Liver (tissue), 9 donors: ENCODE data around the gene TLR10. TPM values are rescaled to one million over a fixed set of nuclear protein-coding genes. Genes with fewer than 3 reads are reported as not detected.

Source experiments
- DNase-seq: peaks from one replicate; pipeline ENCODE4 v3.0.0-alpha.2; 2017; ENCODE audit warnings: low spot score
- H3K27ac ChIP-seq, 2 donors: one replicate each; pipeline ENCODE4 v1.7.0; 2013; ENCODE audit warnings: inconsistent platforms in 2 of 2, low read length in 2 of 2, control low read depth in 1 of 2, low read depth in 1 of 2, mild to moderate bottlenecking in 1 of 2
- H3K27me3 ChIP-seq, 4 donors: one replicate each; pipeline versions ENCODE4 v1.6.1 to v1.7.0; 2013; ENCODE audit warnings: low read length in 3 of 4, inconsistent platforms in 1 of 4, mild to moderate bottlenecking in 1 of 4, moderate library complexity in 1 of 4; ENCODE audit not compliant: control insufficient read depth in 4 of 4, insufficient read depth in 4 of 4
- H3K36me3 ChIP-seq, 4 donors: one replicate each; pipeline versions ENCODE4 v1.6.1 to v1.7.0; 2013; ENCODE audit warnings: low read length in 3 of 4, mild to moderate bottlenecking in 3 of 4, low read depth in 1 of 4, moderate library complexity in 1 of 4; ENCODE audit not compliant: control insufficient read depth in 4 of 4, insufficient read depth in 3 of 4
- H3K4me1 ChIP-seq, 4 donors: one replicate each; pipeline versions ENCODE4 v1.6.1 to v1.7.0; 2013; ENCODE audit warnings: low read length in 3 of 4, mild to moderate bottlenecking in 3 of 4, moderate library complexity in 1 of 4; ENCODE audit not compliant: control insufficient read depth in 4 of 4, insufficient read depth in 4 of 4
- H3K4me3 ChIP-seq, 3 donors: one replicate each; pipeline versions ENCODE4 v1.6.1 to v1.7.0; 2013; ENCODE audit warnings: low read length in 3 of 3, control low read depth in 1 of 3, low read depth in 1 of 3, mild to moderate bottlenecking in 1 of 3
- H3K9ac ChIP-seq, 2 donors: one replicate each; pipeline ENCODE4 v1.7.0; 2013; ENCODE audit warnings: low read length in 2 of 2, mild to moderate bottlenecking in 2 of 2, moderate library complexity in 2 of 2, control low read depth in 1 of 2, low read depth in 1 of 2
- H3K9me3 ChIP-seq, 4 donors: one replicate each; pipeline versions ENCODE4 v1.6.1 to v1.7.0; 2013; ENCODE audit warnings: low read length in 3 of 4; ENCODE audit not compliant: control insufficient read depth in 4 of 4
- EGR1 ChIP-seq, 2 donors: IDR thresholded peaks; 2 replicates each; pipeline ENCODE4 v1.6.1; 2016 to 2018; ENCODE audit warnings: antibody characterized with exemption in 2 of 2, low read depth in 2 of 2
- FOXA1 ChIP-seq: IDR thresholded peaks from 2 replicates; pipeline ENCODE4 v1.6.1; 2016; ENCODE audit warnings: antibody characterized with exemption
- GABPA ChIP-seq, 2 donors: IDR thresholded peaks in 1 of 2; conservative IDR thresholded peaks in 1 of 2; 2 replicates each; pipeline ENCODE4 v1.6.1; 2016; ENCODE audit warnings: antibody characterized with exemption in 2 of 2, mild to moderate bottlenecking in 1 of 2, moderate library complexity in 1 of 2
- HNF4A ChIP-seq, 2 donors: conservative IDR thresholded peaks; 2 replicates each; pipeline ENCODE4 v1.6.1; 2016; ENCODE audit warnings: antibody characterized with exemption in 2 of 2, mild to moderate bottlenecking in 2 of 2
- HNF4G ChIP-seq: IDR thresholded peaks from 2 replicates; pipeline ENCODE4 v1.6.1; 2016; ENCODE audit warnings: antibody characterized with exemption
- JUND ChIP-seq, 2 donors: IDR thresholded peaks; 2 replicates each; pipeline ENCODE4 v1.6.1; 2016; ENCODE audit warnings: antibody characterized with exemption in 2 of 2
- NR2F2 ChIP-seq: IDR thresholded peaks from 2 replicates; pipeline ENCODE4 v1.6.1; 2016; ENCODE audit warnings: antibody characterized with exemption
- RAD21 ChIP-seq, 2 donors: IDR thresholded peaks; 2 replicates each; pipeline ENCODE4 v1.6.1; 2016; ENCODE audit warnings: antibody characterized with exemption in 2 of 2, mild to moderate bottlenecking in 2 of 2
- REST ChIP-seq: IDR thresholded peaks from 2 replicates; pipeline ENCODE4 v1.6.1; 2016; ENCODE audit warnings: antibody characterized with exemption, mild to moderate bottlenecking
- RXRA ChIP-seq, 2 donors: IDR thresholded peaks; 2 replicates each; pipeline ENCODE4 v1.6.1; 2017 to 2018; ENCODE audit warnings: antibody characterized with exemption in 2 of 2, mild to moderate bottlenecking in 1 of 2
- SP1 ChIP-seq: IDR thresholded peaks from 2 replicates; pipeline ENCODE4 v1.6.1; 2018; ENCODE audit warnings: antibody characterized with exemption, mild to moderate bottlenecking
- TAF1 ChIP-seq: conservative IDR thresholded peaks from 2 replicates; pipeline ENCODE4 v1.6.1; 2016; ENCODE audit warnings: antibody characterized with exemption, mild to moderate bottlenecking
- YY1 ChIP-seq: IDR thresholded peaks from 2 replicates; pipeline ENCODE4 v1.6.1; 2016; ENCODE audit warnings: antibody characterized with exemption, mild to moderate bottlenecking
- ZBTB33 ChIP-seq: IDR thresholded peaks from 2 replicates; pipeline ENCODE4 v1.6.1; 2016; ENCODE audit warnings: antibody characterized with exemption
- WGBS: extraction: QIAGEN DNeasy Blood & Tissue Kit; methylation state at CpG from one replicate; pipeline ENCODE4 v1.1.7; 2013; 5-methylcytosine and 5-hydroxymethylcytosine counted together
- polyA plus RNA-seq, 2 donors: library from polyadenylated mRNA; stranded (reverse) in 1 of 2; unstranded in 1 of 2; fragments of 200-250 nt in 1 of 2; fragments of >200 nt in 1 of 2; fragmentation: Nextera tagmentation in 1 of 2; extraction: Ambion mirVana in 1 of 2; gene quantifications; one replicate each; pipeline versions ENCODE4 v1.2.1 to v1.2.3, GENCODE V29; 2013 to 2015
- total RNA-seq, 2 donors: library from RNA; depleted of rRNA; stranded (reverse); fragments of >200 nt; gene quantifications; one replicate each; pipeline ENCODE4 v1.2.3, GENCODE V29; 2014
- TF ChIP-seq, protein P1 (sequence below): IDR thresholded peaks from 2 replicates; pipeline ENCODE4 v1.6.1; 2016; ENCODE audit warnings: antibody characterized with exemption
- TF ChIP-seq, protein P2 (sequence below): fragments of 150-350 bp; IDR thresholded peaks from 2 replicates; pipeline ENCODE4 v1.5.1; 2017; ENCODE audit warnings: improper control_type of control experiment, low read depth, low read length; ENCODE audit not compliant: missing input control
- TF ChIP-seq, protein P3 (sequence below): IDR thresholded peaks from 2 replicates; pipeline ENCODE4 v1.6.1; 2016; ENCODE audit warnings: antibody characterized with exemption
- donor health status: healthy.
- donor health status: healthy.
- donor health status: healthy.
- donor health status: healthy.
- donor health status: healthy.

The TLR10 gene
- total and polyA plus RNA-seq, 4 donors, result 0.02 to 1.9 (median 0.11) TPM

DNA sequence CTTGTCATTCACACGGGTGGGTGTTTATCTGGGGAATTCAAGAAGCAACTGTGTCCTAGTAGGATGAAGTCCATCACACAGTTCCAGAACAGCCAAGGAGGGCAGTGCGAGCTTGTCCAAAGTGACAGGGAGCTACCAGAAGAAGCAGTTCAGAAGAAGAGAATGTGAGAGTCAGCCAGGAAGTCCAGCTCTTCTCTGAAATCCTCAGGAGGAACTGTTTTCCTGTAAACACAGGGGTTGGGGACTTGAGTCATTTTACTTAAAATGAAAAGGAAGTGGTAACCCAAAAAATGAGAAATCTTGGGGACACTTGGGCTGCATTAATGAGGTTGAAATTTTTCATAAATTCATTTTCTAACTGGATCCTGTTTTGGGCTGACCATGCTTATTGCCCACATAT, 8.2 kb upstream of the TLR10 start:
- H3K36me3 ChIP-seq, result no peaks in the 10 kb centered on the region
- peak overlapping the region in 1 of 2 donors; percentile 54 for H3K27ac ChIP-seq
- H3K4me1 ChIP-seq, result peaks cover 4 to 24% (median 15%) of the 10 kb centered on the region in 4 donors
- no peak overlapping the region for H3K4me3 ChIP-seq
- TF ChIP-seq, protein P1, sequence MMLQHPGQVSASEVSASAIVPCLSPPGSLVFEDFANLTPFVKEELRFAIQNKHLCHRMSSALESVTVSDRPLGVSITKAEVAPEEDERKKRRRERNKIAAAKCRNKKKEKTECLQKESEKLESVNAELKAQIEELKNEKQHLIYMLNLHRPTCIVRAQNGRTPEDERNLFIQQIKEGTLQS, result no peak
- no peak for TF ChIP-seq RXRA (IDR thresholded peaks at IDR 0.05)
- TF ChIP-seq TAF1, result no peak
- TF ChIP-seq, protein P2, sequence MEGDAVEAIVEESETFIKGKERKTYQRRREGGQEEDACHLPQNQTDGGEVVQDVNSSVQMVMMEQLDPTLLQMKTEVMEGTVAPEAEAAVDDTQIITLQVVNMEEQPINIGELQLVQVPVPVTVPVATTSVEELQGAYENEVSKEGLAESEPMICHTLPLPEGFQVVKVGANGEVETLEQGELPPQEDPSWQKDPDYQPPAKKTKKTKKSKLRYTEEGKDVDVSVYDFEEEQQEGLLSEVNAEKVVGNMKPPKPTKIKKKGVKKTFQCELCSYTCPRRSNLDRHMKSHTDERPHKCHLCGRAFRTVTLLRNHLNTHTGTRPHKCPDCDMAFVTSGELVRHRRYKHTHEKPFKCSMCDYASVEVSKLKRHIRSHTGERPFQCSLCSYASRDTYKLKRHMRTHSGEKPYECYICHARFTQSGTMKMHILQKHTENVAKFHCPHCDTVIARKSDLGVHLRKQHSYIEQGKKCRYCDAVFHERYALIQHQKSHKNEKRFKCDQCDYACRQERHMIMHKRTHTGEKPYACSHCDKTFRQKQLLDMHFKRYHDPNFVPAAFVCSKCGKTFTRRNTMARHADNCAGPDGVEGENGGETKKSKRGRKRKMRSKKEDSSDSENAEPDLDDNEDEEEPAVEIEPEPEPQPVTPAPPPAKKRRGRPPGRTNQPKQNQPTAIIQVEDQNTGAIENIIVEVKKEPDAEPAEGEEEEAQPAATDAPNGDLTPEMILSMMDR, result no peak
- TF ChIP-seq NR2F2, result no peak
- 60% methylated on average over 2 of the region's 2 CpGs for WGBS
- DNase-seq, result no peak
- H3K9ac ChIP-seq, result no peak overlapping the region
- H3K27me3 ChIP-seq, result no peaks in the 10 kb centered on the region
- no peaks in the 10 kb centered on the region for H3K9me3 ChIP-seq

- no peaks in the 10 kb centered on the region for H3K9me3 ChIP-seq
- no peaks in the 10 kb centered on the region for H3K36me3 ChIP-seq
- WGBS, result 66% methylated on average over 1 of the region's 1 CpG
- no peaks in the 10 kb centered on the region for H3K27me3 ChIP-seq
- peak overlapping the region; percentile 25 to 44 for H3K27ac ChIP-seq
- DNase-seq, result no peak
- H3K9ac ChIP-seq, result no peak overlapping the region
- H3K4me1 ChIP-seq, result peaks cover 4 to 24% (median 15%) of the 10 kb centered on the region in 4 donors
- no peak for TF ChIP-seq GABPA (IDR thresholded peaks at IDR 0.05 in 1 of 2, conservative IDR thresholded peaks at IDR 0.05 in 1 of 2)
- no peak for TF ChIP-seq RAD21 (IDR thresholded peaks at IDR 0.05)
- TF ChIP-seq RXRA (IDR thresholded peaks at IDR 0.05), result no peak
- TF ChIP-seq HNF4G, result no peak
- TF ChIP-seq HNF4A (conservative IDR thresholded peaks at IDR 0.05), result no peak
- no peak overlapping the region for H3K4me3 ChIP-seq
Measured at GRCh38 chr4:38788317-38788716, 5.5 kb upstream of the TLR10 start.

DNA sequence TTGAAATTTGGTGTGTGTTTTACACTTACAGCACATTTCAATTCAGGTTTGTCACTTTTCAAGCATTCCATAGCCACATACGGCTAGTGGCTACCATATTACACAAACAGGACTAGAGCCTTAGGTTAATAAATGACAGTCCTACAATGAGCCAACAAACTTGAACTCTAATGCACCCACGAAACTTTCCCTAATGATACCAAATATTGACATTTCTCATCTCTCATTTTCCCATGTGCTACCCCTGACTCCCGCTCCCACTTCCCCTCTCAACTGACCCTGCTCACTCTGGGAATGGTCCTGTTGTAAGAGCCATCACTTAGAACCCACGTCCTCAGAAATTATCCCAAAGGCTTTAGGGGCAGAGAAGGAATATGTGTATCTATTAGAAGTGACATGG, 4.9 kb upstream of the TLR10 start:
- H3K9ac ChIP-seq, result no peak overlapping the region
- TF ChIP-seq, protein P3, sequence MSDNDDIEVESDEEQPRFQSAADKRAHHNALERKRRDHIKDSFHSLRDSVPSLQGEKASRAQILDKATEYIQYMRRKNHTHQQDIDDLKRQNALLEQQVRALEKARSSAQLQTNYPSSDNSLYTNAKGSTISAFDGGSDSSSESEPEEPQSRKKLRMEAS, result no peak
- no peak for TF ChIP-seq FOXA1
- peak; percentile 65 for TF ChIP-seq YY1
- TF ChIP-seq, protein P2, result no peak
- TF ChIP-seq HNF4G, result no peak
- no peak for TF ChIP-seq JUND (IDR thresholded peaks at IDR 0.05)
- TF ChIP-seq HNF4A (conservative IDR thresholded peaks at IDR 0.05), result peak; percentile 19 to 23
- TF ChIP-seq NR2F2, result no peak
- TF ChIP-seq RAD21 (IDR thresholded peaks at IDR 0.05), result no peak
- TF ChIP-seq RXRA (IDR thresholded peaks at IDR 0.05), result peak; percentile 69 to 74
- TF ChIP-seq, protein P1, result peak; percentile 16
- peak; percentile 64 for TF ChIP-seq SP1
- TF ChIP-seq ZBTB33, result no peak
- no peak for TF ChIP-seq EGR1 (IDR thresholded peaks at IDR 0.05; ENCODE audit: low read depth in 2 of 2)
- TF ChIP-seq GABPA (IDR thresholded peaks at IDR 0.05 in 1 of 2, conservative IDR thresholded peaks at IDR 0.05 in 1 of 2), result no peak
- peak; percentile 30 for TF ChIP-seq REST
- no peak for TF ChIP-seq TAF1

More for the DNA sequence above, 4.9 kb upstream of the TLR10 start:
- DNase-seq, result no peak
- Histone ChIP-seq H3K4me1 (peaks cover 4 to 25% (median 15%) of the 10 kb centered on the region in 4 donors), H3K27ac (peak overlapping the region; percentile 25 to 44), H3K9me3 (no peaks in the 10 kb centered on the region), H3K27me3 (no peaks in the 10 kb centered on the region), H3K4me3 (no peak overlapping the region), H3K36me3 (no peaks in the 10 kb centered on the region)
- 31% methylated on average over 4 of the region's 4 CpGs for WGBS
